Spleen (tissue), 11 donors: ENCODE measurements around the gene DCAF5. TPM values are rescaled to one million over a fixed set of nuclear protein-coding genes. Genes with fewer than 3 reads are reported as not detected.

Experiments used
- DNase-seq: peaks from one replicate; pipeline ENCODE4 v3.0.0-alpha.2; 2020
- H3K27ac ChIP-seq, 8 donors: fragments of 200-600 bp; sonication (generic) in 7 of 8; 1 replicate in 4 of 8; 2 replicates in 4 of 8; pipeline versions ENCODE4 v1.5.0 to v1.8.0; 2016 to 2021; ENCODE audit warnings: inconsistent platforms in 4 of 8, mild to moderate bottlenecking in 4 of 8, moderate library complexity in 1 of 8
- H3K27me3 ChIP-seq, 7 donors: fragments of 200-600 bp; sonication (generic) in 6 of 7; replicated peaks in 1 of 7; 1 replicate in 4 of 7; 2 replicates in 3 of 7; pipeline versions ENCODE4 v1.5.0 to v1.8.0; 2016 to 2021; ENCODE audit warnings: inconsistent platforms in 3 of 7, mild to moderate bottlenecking in 1 of 7
- H3K36me3 ChIP-seq, 6 donors: fragments of 200-600 bp; sonication (generic) in 5 of 6; 1 replicate in 4 of 6; 2 replicates in 2 of 6; pipeline versions ENCODE4 v1.5.0 to v1.8.0; 2016 to 2021; ENCODE audit warnings: inconsistent platforms in 2 of 6
- H3K4me1 ChIP-seq, 6 donors: fragments of 200-600 bp; sonication (generic) in 5 of 6; 1 replicate in 3 of 6; 2 replicates in 3 of 6; pipeline versions ENCODE4 v1.5.0 to v1.8.0; 2016 to 2021; ENCODE audit warnings: inconsistent platforms in 3 of 6
- H3K4me3 ChIP-seq, 8 donors: fragments of 200-600 bp; sonication (generic) in 7 of 8; 1 replicate in 4 of 8; 2 replicates in 4 of 8; pipeline versions ENCODE4 v1.5.0 to v1.8.0; 2016 to 2021; ENCODE audit warnings: inconsistent platforms in 4 of 8, mild to moderate bottlenecking in 4 of 8, moderate library complexity in 2 of 8
- H3K9me3 ChIP-seq, 8 donors: fragments of 200-600 bp; sonication (generic) in 7 of 8; 1 replicate in 4 of 8; 2 replicates in 4 of 8; pipeline versions ENCODE4 v1.5.0 to v1.8.0; 2016 to 2021; ENCODE audit warnings: inconsistent platforms in 4 of 8
- CTCF ChIP-seq, 11 experiments: fragments of 200-600 bp in 7 of 11; fragments of 450-650 bp in 4 of 11; sonication (generic) in 4 of 11; IDR thresholded peaks in 8 of 11; conservative IDR thresholded peaks in 3 of 11; 1 replicate in 7 of 11; 2 replicates in 4 of 11; pipeline versions ENCODE4 v1.4.0 to v1.8.0; 2016 to 2021; ENCODE audit warnings: antibody characterized with exemption in 11 of 11, inconsistent platforms in 4 of 11, mild to moderate bottlenecking in 1 of 11
- POLR2A ChIP-seq, 3 donors: fragments of 450-650 bp; IDR thresholded peaks; one replicate each; pipeline ENCODE4 v1.5.1; 2017; ENCODE audit warnings: antibody characterized with exemption in 3 of 3, mild to moderate bottlenecking in 1 of 3
- POLR2AphosphoS5 ChIP-seq, 3 donors: sonication (generic); formaldehyde crosslinking; IDR thresholded peaks; one replicate each; pipeline ENCODE4 v1.5.1; 2017; ENCODE audit warnings: antibody characterized with exemption in 3 of 3
- WGBS, 5 donors: extraction: QIAGEN DNeasy Blood & Tissue Kit in 3 of 5; methylation state at CpG; one replicate each; pipeline versions ENCODE4 v1.1.5 to v1.1.7; 2013 to 2018; 5-methylcytosine and 5-hydroxymethylcytosine counted together
- intact Hi-C: fragments of 100-400 bp; cut with DNase I; formaldehyde crosslinking; loops from one replicate; pipeline ENCODE4 v1.15.0; 2023; ENCODE audit warnings: low total_unique reads
- polyA plus RNA-seq, 3 donors: library from polyadenylated mRNA; stranded (reverse); fragments of 200-250 nt; gene quantifications; one replicate each; pipeline ENCODE4 v1.2.1, GENCODE V29; 2013
- total RNA-seq, 7 donors: library from RNA; depleted of rRNA in 3 of 7; stranded (reverse); fragments of >200 nt in 3 of 7; fragmentation: NEBNext Ultra II Directional in 4 of 7; extraction: Animal tissue kit (Norgen Biotek cat#: 25700) in 4 of 7; gene quantifications; one replicate each; pipeline versions ENCODE4 v1.1.0 to v1.2.1, GENCODE V29; 2016 to 2021
- donor health status: healthy with polysubstance abuse.
- donor health status: DM: no; HTN: no; CAD: no; lungs with moderate emphysema.
- donor health status: DM: no; HTN: no; CAD: no.
- donor health status: Bipolar disorder and iron deficiency.
- donor health status: healthy.
- donor health status: DM: no; HTN: no; CAD: no.
- donor health status: DM: yes; HTN: yes; CAD: no.

DCAF5 gene
- total and polyA plus RNA-seq, 10 donors = 10.3 to 60.6 (median 44.1) TPM

DNA sequence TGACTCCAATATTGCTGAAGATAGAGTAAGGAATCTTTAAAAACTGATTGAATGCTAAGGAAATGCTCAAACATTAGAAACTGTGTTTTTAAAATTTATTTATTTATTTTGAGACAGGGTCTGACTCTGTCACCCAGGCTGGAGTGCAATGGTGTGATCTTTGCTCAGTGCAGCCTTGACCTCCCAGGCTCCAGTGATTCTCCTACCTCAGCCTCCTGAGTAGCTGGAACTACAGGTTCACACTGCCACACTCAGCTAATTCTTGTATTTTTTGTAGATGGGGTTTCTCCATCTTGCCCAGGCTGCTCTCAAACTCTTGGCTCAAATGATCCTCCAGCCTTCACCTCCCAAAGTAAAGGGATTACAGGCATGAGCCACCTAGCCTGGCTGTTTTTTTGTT lies 3.3 kb upstream of the DCAF5 start:
- Histone ChIP-seq H3K9me3 (peaks cover 0 to 7% (median under 1%) of the 10 kb centered on the region in 8 donors), H3K27ac (no peak overlapping the region), H3K4me3 (no peak overlapping the region), H3K27me3 (peaks cover 0 to 14% (median 0%) of the 10 kb centered on the region in 7 donors), H3K4me1 (peaks cover 7 to 26% (median 16%) of the 10 kb centered on the region in 6 donors), H3K36me3 (no peaks in the 10 kb centered on the region)
- DNase-seq = no peak
- intact Hi-C loops = no loop called here
- TF ChIP-seq CTCF (IDR thresholded peaks at IDR 0.05 in 8 of 11, conservative IDR thresholded peaks at IDR 0.05 in 3 of 11) (no peak), POLR2AphosphoS5 (IDR thresholded peaks at IDR 0.05) (no peak), POLR2A (IDR thresholded peaks at IDR 0.05) (no peak)

- Histone ChIP-seq H3K36me3 (no peaks in the 10 kb centered on the region), H3K4me3 (no peak overlapping the region), H3K4me1 (peaks cover 17 to 41% (median 31%) of the 10 kb centered on the region in 6 donors), H3K27ac (peak overlapping the region in 5 of 8 donors; percentile 1 to 93 (median 34)), H3K9me3 (no peaks in the 10 kb centered on the region), H3K27me3 (peaks cover 0 to 6% (median 0%) of the 10 kb centered on the region in 7 donors)
- 46 to 73% (median 62%) methylated on average over 4 of the region's 4 CpGs for WGBS, 5 donors
- TF ChIP-seq POLR2A (IDR thresholded peaks at IDR 0.05) (no peak), POLR2AphosphoS5 (IDR thresholded peaks at IDR 0.05) (peak in 1 of 3 donors; percentile 29), CTCF (IDR thresholded peaks at IDR 0.05 in 8 of 11, conservative IDR thresholded peaks at IDR 0.05 in 3 of 11) (peak in 1 of 11 experiments; percentile 9)
- no peak for DNase-seq
- intact Hi-C loops = no loop called here
Measured at GRCh38 chr14:69154779-69155178, 1.9 kb upstream of the DCAF5 start.

GRCh38 chr14:69153873-69154270 lies 953 bp upstream of the DCAF5 start:
- H3K36me3 ChIP-seq = peaks cover 0 to 5% (median 0%) of the 10 kb centered on the region in 6 donors
- no peak for TF ChIP-seq CTCF (IDR thresholded peaks at IDR 0.05 in 8 of 11, conservative IDR thresholded peaks at IDR 0.05 in 3 of 11)
- TF ChIP-seq POLR2A (IDR thresholded peaks at IDR 0.05) = peak in 1 of 3 donors; percentile 3
- peak in 1 of 3 donors; percentile 11 for TF ChIP-seq POLR2AphosphoS5 (IDR thresholded peaks at IDR 0.05)
- H3K4me3 ChIP-seq = peak overlapping the region; percentile 73 to 98 (median 93)
- H3K27ac ChIP-seq = peak overlapping the region; percentile 89 to 96 (median 92)
- H3K9me3 ChIP-seq = no peaks in the 10 kb centered on the region
- H3K4me1 ChIP-seq = peaks cover 20 to 50% (median 38%) of the 10 kb centered on the region in 6 donors
- DNase-seq = peak; percentile 76
- peaks cover 0 to 6% (median 0%) of the 10 kb centered on the region in 7 donors for H3K27me3 ChIP-seq
- intact Hi-C loops = no loop called here
- WGBS, 5 donors = 6 to 11% (median 7%) methylated on average over 12 to 13 of the region's 13 CpGs

- DNase-seq = no peak
- peak overlapping the region; percentile 73 to 98 (median 93) for H3K4me3 ChIP-seq
- peaks cover 20 to 55% (median 41%) of the 10 kb centered on the region in 6 donors for H3K4me1 ChIP-seq
- peak overlapping the region; percentile 89 to 96 (median 92) for H3K27ac ChIP-seq
- WGBS, 5 donors = 0 to 1% (median 1%) methylated on average over 17 to 72 of the region's 72 CpGs
- H3K36me3 ChIP-seq = peaks cover 0 to 11% (median 4%) of the 10 kb centered on the region in 6 donors
- intact Hi-C loops = no loop called here
- peaks cover 0 to under 1% (median 0%) of the 10 kb centered on the region in 7 donors for H3K27me3 ChIP-seq
- H3K9me3 ChIP-seq = no peaks in the 10 kb centered on the region
- TF ChIP-seq CTCF (IDR thresholded peaks at IDR 0.05 in 8 of 11, conservative IDR thresholded peaks at IDR 0.05 in 3 of 11) = peak in 1 of 11 experiments; percentile 11
- peak; percentile 88 to 93 (median 92) for TF ChIP-seq POLR2AphosphoS5 (IDR thresholded peaks at IDR 0.05)
- TF ChIP-seq POLR2A (IDR thresholded peaks at IDR 0.05) = peak in 1 of 3 donors; percentile 72
Measured at GRCh38 chr14:69153152-69153872, 393 bp upstream of the DCAF5 start.
